HG03457 (cell line): Measurements from ENCODE around the gene PRDX1.
A peak's percentile ranks its signal among the peaks of the same experiment; 100 is the strongest.

ENCODE experiments used
- ATAC-seq: cut with Tn5 transposase; IDR thresholded peaks from one replicate; pipeline ENCODE4 v1.9.1; 2021; ENCODE audit warnings: moderate number of reproducible peaks; ENCODE audit not compliant: unreplicated experiment

The PRDX1 gene

GRCh38 chr1:45467353-45467752 is 54.3 kb downstream of the PRDX1 start:
- peak; percentile 43 for ATAC-seq

- ATAC-seq: no peak
Measured at GRCh38 chr1:45465277-45465676, 56.4 kb downstream of the PRDX1 start.
